Lower lobe of right lung (tissue), 2 donors: Measurements from ENCODE around the gene GRIP2. TPM values are rescaled to one million over a fixed set of nuclear protein-coding genes. Genes with fewer than 3 reads are reported as not detected.

Source experiments
- ATAC-seq, 2 donors: fragments of 200-7000 bp; cut with Tn5 transposase; one replicate each; pipeline ENCODE4 v1.9.1; 2020 to 2022; ENCODE audit warnings: mild to moderate bottlenecking in 2 of 2, moderate library complexity in 2 of 2
- DNase-seq: peaks from one replicate; pipeline ENCODE4 v3.0.0-alpha.2; 2020
- H3K27ac ChIP-seq: fragments of 200-600 bp; one replicate; pipeline ENCODE4 v1.8.0; 2022
- H3K27me3 ChIP-seq: fragments of 200-600 bp; one replicate; pipeline ENCODE4 v1.8.0; 2022; ENCODE audit warnings: low read depth
- H3K36me3 ChIP-seq: fragments of 200-600 bp; one replicate; pipeline ENCODE4 v1.8.0; 2022; ENCODE audit warnings: mild to moderate bottlenecking
- H3K4me1 ChIP-seq: fragments of 200-600 bp; one replicate; pipeline ENCODE4 v1.8.0; 2022
- H3K4me3 ChIP-seq: fragments of 200-600 bp; one replicate; pipeline ENCODE4 v1.8.0; 2022; ENCODE audit warnings: mild to moderate bottlenecking
- H3K9me3 ChIP-seq: fragments of 200-600 bp; one replicate; pipeline ENCODE4 v1.8.0; 2022
- CTCF ChIP-seq: fragments of 200-600 bp; IDR thresholded peaks from one replicate; pipeline ENCODE4 v1.8.0; 2022; ENCODE audit warnings: antibody characterized with exemption, mild to moderate bottlenecking
- intact Hi-C: fragments of 100-400 bp; cut with DNase I; formaldehyde crosslinking; loops from one replicate; pipeline ENCODE4 v1.11.0; 2022
- total RNA-seq: library from RNA; stranded (reverse); fragmentation: NEBNext Ultra II Directional; extraction: Animal tissue kit (Norgen Biotek cat#: 25700); gene quantifications from one replicate; pipeline ENCODE4 v1.2.1, GENCODE V29; 2021
- donor health status: DM: no; HTN: yes; CAD: no; lungs with severe emphysema.

The GRIP2 gene
- total RNA-seq, 1 donor from 2014 or later = 1.1 TPM

GRCh38 chr3:14524920-14525660 lies 15.1 kb downstream of the GRIP2 start:
- no peak overlapping the region for H3K27ac ChIP-seq
- no peak for TF ChIP-seq CTCF
- intact Hi-C loops = no loop called here

DNA sequence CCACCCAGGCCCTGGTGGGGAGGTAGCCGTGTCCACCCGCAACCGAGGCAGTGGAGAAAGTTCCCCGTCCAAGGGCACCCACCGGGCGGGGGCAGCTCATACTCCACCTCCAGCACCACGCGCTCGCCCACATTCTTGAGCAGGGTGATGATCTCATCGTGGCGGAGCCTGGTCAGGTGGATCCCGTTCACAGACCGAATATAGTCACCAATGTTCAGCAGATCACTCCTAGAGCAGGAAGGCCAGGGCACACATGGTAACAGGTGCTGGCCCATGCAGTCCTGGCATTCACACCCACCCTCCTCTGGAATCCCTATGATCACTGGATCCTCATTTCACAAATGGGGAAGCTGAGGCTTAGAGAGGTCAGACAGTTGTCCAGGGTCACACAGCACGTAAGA lies 15.8 kb downstream of the GRIP2 start:
- DNase-seq = peak; percentile 43
- H3K27ac ChIP-seq = no peak overlapping the region
- no peaks in the 10 kb centered on the region for H3K36me3 ChIP-seq
- ATAC-seq = no peak
- TF ChIP-seq CTCF = no peak
- peaks cover 3% of the 10 kb centered on the region for H3K4me1 ChIP-seq
- H3K27me3 ChIP-seq = no peaks in the 10 kb centered on the region
- H3K4me3 ChIP-seq = no peak overlapping the region
- intact Hi-C loops = no loop called here
- no peaks in the 10 kb centered on the region for H3K9me3 ChIP-seq

More at GRCh38 chr3:14524920-14525660, 15.1 kb downstream of the GRIP2 start:
- H3K36me3 ChIP-seq = no peaks in the 10 kb centered on the region
- H3K27me3 ChIP-seq = no peaks in the 10 kb centered on the region
- no peak overlapping the region for H3K4me3 ChIP-seq
- H3K9me3 ChIP-seq = no peaks in the 10 kb centered on the region
- DNase-seq = peak; percentile 37
- peaks cover 3% of the 10 kb centered on the region for H3K4me1 ChIP-seq
- no peak for ATAC-seq

DNA sequence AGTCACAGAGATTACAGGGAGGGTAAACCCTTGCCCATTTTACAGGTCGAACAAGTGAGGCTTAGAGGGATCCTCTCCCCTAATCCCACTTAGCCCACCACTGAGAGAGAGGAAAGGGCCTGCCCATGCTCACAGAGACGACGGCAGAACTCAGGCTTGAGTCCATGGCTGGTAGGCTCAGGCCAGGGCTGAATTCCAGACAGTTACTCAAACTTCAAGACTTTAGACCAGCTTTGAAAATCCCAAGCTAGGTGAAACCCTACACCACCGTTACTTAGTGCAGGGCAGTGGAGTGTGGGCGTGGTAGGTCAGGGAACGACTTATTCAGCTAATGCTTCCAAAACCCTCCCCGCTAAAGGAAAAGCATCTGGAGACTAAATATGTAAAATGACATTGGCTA lies 16.4 kb downstream of the GRIP2 start:
- ATAC-seq (no peak), DNase-seq (no peak)
- intact Hi-C loops = no loop called here
- peaks cover 3% of the 10 kb centered on the region for H3K4me1 ChIP-seq
- no peak for TF ChIP-seq CTCF
- no peak overlapping the region for H3K27ac ChIP-seq
- no peaks in the 10 kb centered on the region for H3K36me3 ChIP-seq
- no peaks in the 10 kb centered on the region for H3K9me3 ChIP-seq
- no peaks in the 10 kb centered on the region for H3K27me3 ChIP-seq
- H3K4me3 ChIP-seq = no peak overlapping the region

DNA sequence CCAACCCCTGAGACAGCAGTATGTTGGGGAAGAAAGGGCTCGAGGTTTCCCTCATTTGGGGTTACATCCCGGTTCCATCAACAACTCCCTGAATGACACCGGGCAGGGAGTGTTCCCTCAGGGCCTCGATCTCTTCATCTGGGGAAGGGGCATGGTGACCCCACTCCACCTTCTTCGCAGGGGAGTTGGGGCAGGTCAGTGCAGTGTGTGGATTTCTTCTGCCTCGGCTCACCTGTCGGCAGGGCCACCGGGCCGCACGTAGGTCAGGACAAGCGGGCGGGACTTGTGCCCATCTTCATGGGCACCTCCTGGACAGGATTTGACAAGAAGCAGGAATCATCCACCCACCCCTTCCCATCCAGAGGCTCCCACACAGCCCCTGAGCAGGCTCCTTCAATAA lies 17.4 kb downstream of the GRIP2 start:
- Histone ChIP-seq H3K36me3 (no peaks in the 10 kb centered on the region), H3K9me3 (no peaks in the 10 kb centered on the region), H3K4me1 (peaks cover 3% of the 10 kb centered on the region), H3K27me3 (no peaks in the 10 kb centered on the region), H3K4me3 (no peak overlapping the region), H3K27ac (no peak overlapping the region)
- TF ChIP-seq CTCF = no peak
- ATAC-seq = no peak
- DNase-seq = peak; percentile 30
- intact Hi-C loops = no loop called here

DNA sequence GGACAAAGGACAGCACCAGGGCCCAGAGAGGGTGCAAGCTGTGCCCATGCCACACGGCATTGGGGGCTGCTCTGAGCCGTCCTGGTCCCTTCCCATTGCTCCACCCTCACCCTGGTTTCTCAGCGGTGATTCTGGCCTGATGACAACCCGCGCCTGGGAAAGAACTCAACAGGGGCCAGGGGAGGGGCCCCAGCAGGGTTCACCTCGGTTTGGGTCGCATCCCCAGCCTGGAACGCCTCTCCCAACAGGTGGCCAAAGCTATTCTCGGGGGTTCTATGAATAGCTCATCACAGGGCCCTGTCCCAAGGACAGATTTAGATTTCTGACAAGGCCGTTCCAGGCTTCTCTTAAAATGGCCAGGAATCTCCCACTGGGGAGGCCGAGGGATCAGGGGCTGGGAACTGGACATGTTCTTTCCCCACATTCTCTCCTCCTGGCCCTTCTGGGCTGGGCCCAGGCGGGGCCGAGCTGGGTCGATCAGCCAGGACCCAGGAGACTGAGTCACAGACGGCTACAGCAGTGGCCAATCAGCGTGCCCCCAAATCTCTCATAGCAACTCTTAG lies 17.9 kb downstream of the GRIP2 start:
- no peak overlapping the region for H3K4me3 ChIP-seq
- intact Hi-C loops = no loop called here
- ATAC-seq (no peak), DNase-seq (no peak)
- H3K9me3 ChIP-seq = no peaks in the 10 kb centered on the region
- H3K36me3 ChIP-seq = no peaks in the 10 kb centered on the region
- no peaks in the 10 kb centered on the region for H3K27me3 ChIP-seq
- TF ChIP-seq CTCF = no peak
- no peak overlapping the region for H3K27ac ChIP-seq
- peaks cover 3% of the 10 kb centered on the region for H3K4me1 ChIP-seq
